Measurements from ENCODE around the gene CENPO.

CENPO gene

GRCh38 chr2:24837996-24838513 is 44.8 kb downstream of the CENPO start:
- H3K4me2 ChIP-seq (ENCODE audit: low read depth, low read length), result no peak overlapping the region
- H3K4me3 ChIP-seq (ENCODE audit: low read length), result no peak overlapping the region
- H3K9ac ChIP-seq (ENCODE audit: low read length), result no peak overlapping the region
- no peak for DNase-seq
- H3K4me1 ChIP-seq (ENCODE audit: low read length), result no peaks in the 10 kb centered on the region
- H3K36me3 ChIP-seq (replicated peaks; ENCODE audit: insufficient read depth, low read length), result no peaks in the 10 kb centered on the region; the same call in 1 of the 2 replicates
- no peak overlapping the region for H3K27ac ChIP-seq (ENCODE audit: low read length)
- no peaks in the 10 kb centered on the region for H3K9me2 ChIP-seq (replicated peaks; ENCODE audit: insufficient read depth, low read length)
- no peak for TF ChIP-seq EZH2phosphoT487 (IDR thresholded peaks at IDR 0.05; ENCODE audit: low read length)
- TF ChIP-seq, protein P1, sequence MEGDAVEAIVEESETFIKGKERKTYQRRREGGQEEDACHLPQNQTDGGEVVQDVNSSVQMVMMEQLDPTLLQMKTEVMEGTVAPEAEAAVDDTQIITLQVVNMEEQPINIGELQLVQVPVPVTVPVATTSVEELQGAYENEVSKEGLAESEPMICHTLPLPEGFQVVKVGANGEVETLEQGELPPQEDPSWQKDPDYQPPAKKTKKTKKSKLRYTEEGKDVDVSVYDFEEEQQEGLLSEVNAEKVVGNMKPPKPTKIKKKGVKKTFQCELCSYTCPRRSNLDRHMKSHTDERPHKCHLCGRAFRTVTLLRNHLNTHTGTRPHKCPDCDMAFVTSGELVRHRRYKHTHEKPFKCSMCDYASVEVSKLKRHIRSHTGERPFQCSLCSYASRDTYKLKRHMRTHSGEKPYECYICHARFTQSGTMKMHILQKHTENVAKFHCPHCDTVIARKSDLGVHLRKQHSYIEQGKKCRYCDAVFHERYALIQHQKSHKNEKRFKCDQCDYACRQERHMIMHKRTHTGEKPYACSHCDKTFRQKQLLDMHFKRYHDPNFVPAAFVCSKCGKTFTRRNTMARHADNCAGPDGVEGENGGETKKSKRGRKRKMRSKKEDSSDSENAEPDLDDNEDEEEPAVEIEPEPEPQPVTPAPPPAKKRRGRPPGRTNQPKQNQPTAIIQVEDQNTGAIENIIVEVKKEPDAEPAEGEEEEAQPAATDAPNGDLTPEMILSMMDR (IDR thresholded peaks at IDR 0.05; ENCODE audit: low read length), result no peak
- no peak for TF ChIP-seq EZH2 (optimal IDR thresholded peaks at IDR 0.05; ENCODE audit: low read depth, low read length)
- no peaks in the 10 kb centered on the region for H3K27me3 ChIP-seq (replicated peaks; ENCODE audit: insufficient read depth, low read length)
- no peak overlapping the region for H2AFZ ChIP-seq (ENCODE audit: low read length)
- no peaks in the 10 kb centered on the region for H3K9me3 ChIP-seq (replicated peaks; ENCODE audit: insufficient read depth, low read length)
- no peaks in the 10 kb centered on the region for H4K20me1 ChIP-seq (ENCODE audit: insufficient read depth, low read length)
- H3K79me2 ChIP-seq (ENCODE audit: low read length), result no peaks in the 10 kb centered on the region
- H3F3A ChIP-seq (ENCODE audit: insufficient read depth, low read length), result no peaks in the 10 kb centered on the region

- H3K9me2 ChIP-seq (replicated peaks; ENCODE audit: insufficient read depth, low read length), result no peaks in the 10 kb centered on the region
- no peak overlapping the region for H3K27ac ChIP-seq (ENCODE audit: low read length)
- no peak overlapping the region for H3K9ac ChIP-seq (ENCODE audit: low read length)
- H3F3A ChIP-seq (ENCODE audit: insufficient read depth, low read length), result no peaks in the 10 kb centered on the region
- H3K9me3 ChIP-seq (replicated peaks; ENCODE audit: insufficient read depth, low read length), result no peaks in the 10 kb centered on the region
- no peak overlapping the region for H3K4me2 ChIP-seq (ENCODE audit: low read depth, low read length)
- no peaks in the 10 kb centered on the region for H3K27me3 ChIP-seq (replicated peaks; ENCODE audit: insufficient read depth, low read length)
- H2AFZ ChIP-seq (ENCODE audit: low read length), result no peak overlapping the region
- no peaks in the 10 kb centered on the region for H3K79me2 ChIP-seq (ENCODE audit: low read length)
- no peaks in the 10 kb centered on the region for H4K20me1 ChIP-seq (ENCODE audit: insufficient read depth, low read length)
- H3K4me3 ChIP-seq (ENCODE audit: low read length), result no peak overlapping the region
- H3K36me3 ChIP-seq (replicated peaks; ENCODE audit: insufficient read depth, low read length), result no peaks in the 10 kb centered on the region; the same call in 1 of the 2 replicates
- H3K4me1 ChIP-seq (ENCODE audit: low read length), result no peaks in the 10 kb centered on the region
- DNase-seq, result no peak
- TF ChIP-seq EZH2 (optimal IDR thresholded peaks at IDR 0.05; ENCODE audit: low read depth, low read length) (no peak), EZH2phosphoT487 (IDR thresholded peaks at IDR 0.05; ENCODE audit: low read length) (no peak)
- TF ChIP-seq, protein P1 (IDR thresholded peaks at IDR 0.05; ENCODE audit: low read length), result no peak
Observed at GRCh38 chr2:24838541-24838940, 45.3 kb downstream of the CENPO start.

DNA sequence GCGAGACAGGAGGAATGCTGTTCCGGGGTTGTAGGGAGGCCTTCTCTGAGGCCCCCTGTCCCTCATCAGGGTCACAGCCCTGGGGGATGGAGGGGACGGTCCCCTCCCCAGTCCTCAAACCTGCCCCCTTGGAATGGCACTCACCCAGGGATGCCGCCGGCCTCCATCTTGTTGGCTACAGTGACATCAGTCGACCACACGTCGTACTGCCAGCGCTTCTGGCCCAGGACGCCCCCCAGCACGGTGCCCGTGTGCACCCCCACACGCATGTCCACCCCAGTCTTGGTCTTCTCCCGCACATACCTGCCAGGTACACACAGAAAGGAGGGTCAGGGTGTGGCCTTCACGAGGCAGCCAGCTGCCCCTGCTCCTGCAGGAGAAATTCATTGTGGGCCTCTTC is 46.5 kb downstream of the CENPO start:
- TF ChIP-seq EZH2phosphoT487 (IDR thresholded peaks at IDR 0.05; ENCODE audit: low read length), result no peak
- TF ChIP-seq, protein P1 (IDR thresholded peaks at IDR 0.05; ENCODE audit: low read length), result no peak
- no peak for TF ChIP-seq EZH2 (optimal IDR thresholded peaks at IDR 0.05; ENCODE audit: low read depth, low read length)
- H4K20me1 ChIP-seq (ENCODE audit: insufficient read depth, low read length), result no peaks in the 10 kb centered on the region
- no peak overlapping the region for H3K4me3 ChIP-seq (ENCODE audit: low read length)
- H3K4me2 ChIP-seq (ENCODE audit: low read depth, low read length), result no peak overlapping the region
- no peaks in the 10 kb centered on the region for H3K9me3 ChIP-seq (replicated peaks; ENCODE audit: insufficient read depth, low read length)
- H3K4me1 ChIP-seq (ENCODE audit: low read length), result no peaks in the 10 kb centered on the region
- no peak for DNase-seq
- no peak overlapping the region for H2AFZ ChIP-seq (ENCODE audit: low read length)
- H3K36me3 ChIP-seq (replicated peaks; ENCODE audit: insufficient read depth, low read length), result no peaks in the 10 kb centered on the region; the same call in 1 of the 2 replicates
- H3F3A ChIP-seq (ENCODE audit: insufficient read depth, low read length), result no peaks in the 10 kb centered on the region
- no peaks in the 10 kb centered on the region for H3K9me2 ChIP-seq (replicated peaks; ENCODE audit: insufficient read depth, low read length)
- peaks cover 4% of the 10 kb centered on the region; the same call in 1 of the 2 replicates for H3K79me2 ChIP-seq (ENCODE audit: low read length)
- H3K27me3 ChIP-seq (replicated peaks; ENCODE audit: insufficient read depth, low read length), result no peaks in the 10 kb centered on the region
- no peak overlapping the region for H3K27ac ChIP-seq (ENCODE audit: low read length)
- H3K9ac ChIP-seq (ENCODE audit: low read length), result no peak overlapping the region
